C4-2B (cell line): ENCODE data around the gene SLC1A7.

Source experiments
- H3K27ac ChIP-seq: fragments of 450-650 bp; 2 replicates; pipeline ENCODE4 v1.5.1; 2017
- CTCF ChIP-seq: fragments of 450-650 bp; conservative IDR thresholded peaks from 2 replicates; pipeline ENCODE4 v1.5.1; 2017; ENCODE audit warnings: mild to moderate bottlenecking
- ZFX ChIP-seq: fragments of 450-650 bp; IDR thresholded peaks from 2 replicates; pipeline ENCODE4 v1.6.1; 2017

Gene SLC1A7

GRCh38 chr1:53081384-53082066 is 60.9 kb downstream of the SLC1A7 start:
- TF ChIP-seq CTCF (no peak), ZFX (no peak)
- H3K27ac ChIP-seq = no peak overlapping the region

- no peak overlapping the region for H3K27ac ChIP-seq
- TF ChIP-seq ZFX (no peak), CTCF (no peak)
These were observed 61.7 kb downstream of the SLC1A7 start for GRCh38 chr1:53080769-53081168.

- TF ChIP-seq ZFX (no peak), CTCF (no peak)
- H3K27ac ChIP-seq = no peak overlapping the region
These were observed 62.4 kb downstream of the SLC1A7 start for GRCh38 chr1:53080041-53080440.

GRCh38 chr1:53079251-53079650 is 63.2 kb downstream of the SLC1A7 start:
- TF ChIP-seq ZFX = no peak
- TF ChIP-seq CTCF = no peak
- H3K27ac ChIP-seq = no peak overlapping the region

GRCh38 chr1:53078333-53079101 is 63.9 kb downstream of the SLC1A7 start:
- H3K27ac ChIP-seq = no peak overlapping the region
- TF ChIP-seq CTCF = no peak
- TF ChIP-seq ZFX = no peak

- no peak overlapping the region for H3K27ac ChIP-seq
- TF ChIP-seq ZFX = no peak
- no peak for TF ChIP-seq CTCF
These were observed 64.9 kb downstream of the SLC1A7 start for GRCh38 chr1:53077599-53077965.

GRCh38 chr1:53076721-53077598 is 65.5 kb downstream of the SLC1A7 start:
- no peak overlapping the region for H3K27ac ChIP-seq

More at GRCh38 chr1:53076721-53077598, 65.5 kb downstream of the SLC1A7 start:
- TF ChIP-seq CTCF = no peak
- TF ChIP-seq ZFX = no peak
